Measurements from ENCODE around the gene ZNF543. TPM values are rescaled to one million over a fixed set of nuclear protein-coding genes. Genes with fewer than 3 reads are reported as not detected.
A peak's percentile ranks its signal among the peaks of the same experiment; 100 is the strongest.

Gene ZNF543
- total and polyA plus RNA-seq, 9 of the 15 experiments (the other 6 are each of a cell fraction or from before 2014, with no cell fraction given) = 0.14 to 5.5 (median 2.4) TPM

DNA sequence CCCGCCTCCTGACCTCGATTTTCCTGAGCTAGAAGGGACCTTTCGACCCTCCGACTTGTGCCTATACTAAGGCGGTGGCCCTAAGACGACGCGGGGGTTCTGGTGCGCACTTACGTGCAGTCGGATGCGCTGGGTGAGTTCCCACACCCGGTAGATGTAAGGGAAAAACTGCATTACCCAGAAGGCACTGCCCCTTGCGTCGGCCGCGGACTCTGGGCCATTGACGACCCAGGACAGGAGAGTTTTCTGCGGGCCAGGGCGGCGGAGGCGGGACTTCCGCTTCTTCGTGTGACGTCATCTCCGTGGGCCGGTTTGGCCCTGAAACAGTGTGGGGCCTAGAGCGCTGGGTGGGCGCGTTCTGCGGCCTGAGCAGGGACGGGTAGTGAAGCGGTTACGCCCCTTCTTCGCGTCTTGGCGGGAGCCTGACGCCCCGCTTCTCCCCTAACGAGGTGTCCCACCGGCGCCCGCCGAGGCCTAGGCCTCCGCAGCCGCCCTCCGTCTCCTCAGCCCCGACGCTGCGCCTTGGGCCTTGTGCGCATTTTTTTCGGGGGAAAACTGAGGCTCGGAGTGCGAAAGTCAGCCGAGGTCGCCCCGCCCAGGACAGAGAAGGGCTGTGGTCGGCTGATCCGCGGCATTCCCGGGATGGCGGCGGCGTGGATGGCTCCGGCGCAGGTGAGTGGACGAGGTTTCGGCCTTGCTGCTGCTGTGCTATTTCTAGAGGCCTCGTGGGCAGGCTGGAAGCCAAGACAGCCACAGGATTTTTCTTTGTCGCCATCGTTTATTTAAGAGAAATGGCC lies 39.9 kb upstream of the ZNF543 start, which contains the start of gene ZNF460 (continued):
- TF ChIP-seq, protein P1, sequence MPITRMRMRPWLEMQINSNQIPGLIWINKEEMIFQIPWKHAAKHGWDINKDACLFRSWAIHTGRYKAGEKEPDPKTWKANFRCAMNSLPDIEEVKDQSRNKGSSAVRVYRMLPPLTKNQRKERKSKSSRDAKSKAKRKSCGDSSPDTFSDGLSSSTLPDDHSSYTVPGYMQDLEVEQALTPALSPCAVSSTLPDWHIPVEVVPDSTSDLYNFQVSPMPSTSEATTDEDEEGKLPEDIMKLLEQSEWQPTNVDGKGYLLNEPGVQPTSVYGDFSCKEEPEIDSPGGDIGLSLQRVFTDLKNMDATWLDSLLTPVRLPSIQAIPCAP (CRISPR knock-in tag; IDR thresholded peaks at IDR 0.05; ENCODE audit: borderline replicate concordance) = 0 out of 2 replicates have a peak, but pooled peaks have one; percentile 30
- TF ChIP-seq SREBF1 (IDR thresholded peaks at IDR 0.05; ENCODE audit: borderline replicate concordance, low read depth, low read length) (no peak), RREB1 (CRISPR knock-in tag; IDR thresholded peaks at IDR 0.05) (0 out of 2 replicates have a peak, but pooled peaks have one; percentile 20), MAX (CRISPR knock-in tag; IDR thresholded peaks at IDR 0.05) (no peak; the same call in 1 of the 2 replicates), CEBPZ (IDR thresholded peaks at IDR 0.05; ENCODE audit: borderline replicate concordance, low read depth, low read length) (no peak), ZNF197 (CRISPR knock-in tag; IDR thresholded peaks at IDR 0.05; ENCODE audit: low read depth) (no peak), GATA2 (CRISPR knock-in tag; IDR thresholded peaks at IDR 0.05) (no peak), U2AF2 (optimal IDR thresholded peaks at IDR 0.05; ENCODE audit: low read depth, low read length) (no peak), DPF2 (IDR thresholded peaks at IDR 0.05) (no peak), DACH1 (IDR thresholded peaks at IDR 0.05; ENCODE audit: partially characterized antibody) (no peak), CBFB (CRISPR knock-in tag; IDR thresholded peaks at IDR 0.05) (no peak), ZNF583 (CRISPR knock-in tag; IDR thresholded peaks at IDR 0.05) (no peak)
- TF ChIP-seq, protein P2, sequence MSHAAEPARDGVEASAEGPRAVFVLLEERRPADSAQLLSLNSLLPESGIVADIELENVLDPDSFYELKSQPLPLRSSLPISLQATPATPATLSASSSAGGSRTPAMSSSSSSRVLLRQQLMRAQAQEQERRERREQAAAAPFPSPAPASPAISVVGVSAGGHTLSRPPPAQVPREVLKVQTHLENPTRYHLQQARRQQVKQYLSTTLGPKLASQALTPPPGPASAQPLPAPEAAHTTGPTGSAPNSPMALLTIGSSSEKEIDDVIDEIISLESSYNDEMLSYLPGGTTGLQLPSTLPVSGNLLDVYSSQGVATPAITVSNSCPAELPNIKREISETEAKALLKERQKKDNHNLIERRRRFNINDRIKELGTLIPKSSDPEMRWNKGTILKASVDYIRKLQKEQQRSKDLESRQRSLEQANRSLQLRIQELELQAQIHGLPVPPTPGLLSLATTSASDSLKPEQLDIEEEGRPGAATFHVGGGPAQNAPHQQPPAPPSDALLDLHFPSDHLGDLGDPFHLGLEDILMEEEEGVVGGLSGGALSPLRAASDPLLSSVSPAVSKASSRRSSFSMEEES (CRISPR knock-in tag; IDR thresholded peaks at IDR 0.05) = no peak
- TF ChIP-seq, protein P3, sequence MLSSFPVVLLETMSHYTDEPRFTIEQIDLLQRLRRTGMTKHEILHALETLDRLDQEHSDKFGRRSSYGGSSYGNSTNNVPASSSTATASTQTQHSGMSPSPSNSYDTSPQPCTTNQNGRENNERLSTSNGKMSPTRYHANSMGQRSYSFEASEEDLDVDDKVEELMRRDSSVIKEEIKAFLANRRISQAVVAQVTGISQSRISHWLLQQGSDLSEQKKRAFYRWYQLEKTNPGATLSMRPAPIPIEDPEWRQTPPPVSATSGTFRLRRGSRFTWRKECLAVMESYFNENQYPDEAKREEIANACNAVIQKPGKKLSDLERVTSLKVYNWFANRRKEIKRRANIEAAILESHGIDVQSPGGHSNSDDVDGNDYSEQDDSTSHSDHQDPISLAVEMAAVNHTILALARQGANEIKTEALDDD (IDR thresholded peaks at IDR 0.05) = no peak
